CD14-positive monocyte (primary cell): ENCODE results near the gene ANKRD34B. TPM values are rescaled to one million over a fixed set of nuclear protein-coding genes. Genes with fewer than 3 reads are reported as not detected.
A peak's percentile ranks its signal among the peaks of the same experiment; 100 is the strongest.

Experiments used
- DNase-seq, 3 donors: peaks; one replicate each; pipeline ENCODE4 v3.0.0-alpha.2; 2011 to 2022
- H2AFZ ChIP-seq: 2 replicates; pipeline ENCODE4 v1.6.0; 2012; ENCODE audit warnings: mild to moderate bottlenecking, low read depth, low read length, inconsistent platforms; ENCODE audit not compliant: insufficient read depth, poor library complexity, severe bottlenecking
- H3K27ac ChIP-seq, 2 donors: 1 replicate in 1 of 2; 2 replicates in 1 of 2; pipeline ENCODE4 v1.5.1; 2012 to 2013; ENCODE audit warnings: low read length in 2 of 2, control low read depth in 1 of 2, inconsistent platforms in 1 of 2, low read depth in 1 of 2, mild to moderate bottlenecking in 1 of 2
- H3K27me3 ChIP-seq, 2 donors: one replicate each; pipeline versions ENCODE4 v1.6.0 to v1.6.1; 2011 to 2013; ENCODE audit warnings: low read length in 2 of 2; ENCODE audit not compliant: control insufficient read depth in 2 of 2, insufficient read depth in 2 of 2
- H3K36me3 ChIP-seq, 2 donors: replicated peaks in 1 of 2; 1 replicate in 1 of 2; 2 replicates in 1 of 2; pipeline versions ENCODE4 v1.5.1 to v1.6.1; 2012 to 2013; ENCODE audit warnings: low read length in 2 of 2, control low read depth in 1 of 2, inconsistent platforms in 1 of 2, mild to moderate bottlenecking in 1 of 2; ENCODE audit not compliant: insufficient read depth in 2 of 2, control insufficient read depth in 1 of 2
- H3K4me1 ChIP-seq, 2 donors: 1 replicate in 1 of 2; 2 replicates in 1 of 2; pipeline versions ENCODE4 v1.5.1 to v1.6.1; 2012 to 2013; ENCODE audit warnings: low read length in 2 of 2, control low read depth in 1 of 2, inconsistent platforms in 1 of 2, mild to moderate bottlenecking in 1 of 2, moderate library complexity in 1 of 2; ENCODE audit not compliant: insufficient read depth in 2 of 2, control insufficient read depth in 1 of 2
- H3K4me2 ChIP-seq: replicated peaks from 2 replicates; pipeline ENCODE3; 2012; ENCODE audit warnings: low read length, moderate library complexity, mild to moderate bottlenecking; ENCODE audit not compliant: poor library complexity, severe bottlenecking; ENCODE audit errors: extremely low read depth
- H3K4me3 ChIP-seq, 3 experiments: fragments of 200-600 bp in 1 of 3; sonication (generic) in 1 of 3; replicated peaks in 1 of 3; 1 replicate in 2 of 3; 2 replicates in 1 of 3; pipeline ENCODE4 v1.5.1; 2011 to 2013; ENCODE audit warnings: low read length in 3 of 3, mild to moderate bottlenecking in 3 of 3, control low read depth in 2 of 3, low read depth in 2 of 3, inconsistent platforms in 1 of 3, moderate library complexity in 1 of 3
- H3K79me2 ChIP-seq: 2 replicates; pipeline ENCODE4 v1.6.0; 2012; ENCODE audit warnings: mild to moderate bottlenecking, control low read depth, inconsistent platforms, low read length, moderate library complexity; ENCODE audit not compliant: insufficient read depth
- H3K9ac ChIP-seq: 2 replicates; pipeline ENCODE4 v1.6.0; 2017; ENCODE audit warnings: low read length, mild to moderate bottlenecking; ENCODE audit not compliant: insufficient read depth, poor library complexity, severe bottlenecking
- H3K9me3 ChIP-seq, 2 donors: replicated peaks in 1 of 2; 1 replicate in 1 of 2; 2 replicates in 1 of 2; pipeline versions ENCODE4 v1.5.1 to v1.6.1; 2012 to 2013; ENCODE audit warnings: low read length in 2 of 2, control low read depth in 1 of 2; ENCODE audit not compliant: control insufficient read depth in 1 of 2, insufficient read depth in 1 of 2
- H4K20me1 ChIP-seq: 2 replicates; pipeline ENCODE4 v1.6.0; 2012; ENCODE audit warnings: mild to moderate bottlenecking, low read length, control low read depth, moderate library complexity; ENCODE audit not compliant: insufficient read depth
- H3K27ac Mint-ChIP-seq, 7 donors: one replicate each; pipeline ENCODE4 v1.8.0; 2020; ENCODE audit warnings: mild to moderate bottlenecking in 7 of 7, mixed read lengths in 7 of 7, moderate library complexity in 6 of 7, inconsistent platforms in 2 of 7
- H3K27me3 Mint-ChIP-seq, 3 donors: one replicate each; pipeline ENCODE4 v1.8.0; 2021 to 2022; ENCODE audit warnings: low read depth in 3 of 3, mild to moderate bottlenecking in 3 of 3, mixed read lengths in 3 of 3, moderate library complexity in 3 of 3, inconsistent platforms in 1 of 3
- H3K36me3 Mint-ChIP-seq, 2 donors: one replicate each; pipeline ENCODE4 v1.8.0; 2020; ENCODE audit warnings: mixed read lengths in 2 of 2, inconsistent platforms in 1 of 2, mild to moderate bottlenecking in 1 of 2
- H3K4me1 Mint-ChIP-seq: one replicate; pipeline ENCODE4 v1.8.0; 2020; ENCODE audit warnings: mild to moderate bottlenecking, mixed read lengths
- H3K4me3 Mint-ChIP-seq, 2 donors: one replicate each; pipeline ENCODE4 v1.8.0; 2020; ENCODE audit warnings: mild to moderate bottlenecking in 2 of 2, mixed read lengths in 2 of 2, moderate library complexity in 1 of 2
- H3K9me3 Mint-ChIP-seq, 7 donors: one replicate each; pipeline ENCODE4 v1.8.0; 2020 to 2022; ENCODE audit warnings: mixed read lengths in 7 of 7, mild to moderate bottlenecking in 6 of 7, moderate library complexity in 6 of 7, inconsistent platforms in 2 of 7
- CTCF ChIP-seq: fragments of 200-600 bp; IDR thresholded peaks from one replicate; pipeline ENCODE4 v1.8.0; 2022; ENCODE audit warnings: antibody characterized with exemption, mild to moderate bottlenecking
- WGBS: methylation state at CpG from one replicate; pipeline ENCODE4 v1.1.5; 2013; ENCODE audit warnings: missing lambda C conversion rate; ENCODE audit not compliant: insufficient coverage; 5-methylcytosine and 5-hydroxymethylcytosine counted together
- intact Hi-C, 2 donors: fragments of 100-400 bp; cut with micrococcal nuclease; formaldehyde crosslinking; loops; one replicate each; pipeline versions ENCODE4 v1.15.0 to v1.15.1; 2023
- polyA plus RNA-seq, 3 donors: library from polyadenylated mRNA; depleted of rRNA in 1 of 3; unstranded in 2 of 3; stranded (reverse) in 1 of 3; fragments of 300-500 nt in 2 of 3; fragments of >200 nt in 1 of 3; fragmentation: Illumina TruSeq in 2 of 3; gene quantifications; 1 replicate in 2 of 3; 2 replicates in 1 of 3; pipeline ENCODE4 v1.2.3, GENCODE V29; 2012 to 2021

ANKRD34B gene
- polyA plus RNA-seq, 3 donors, result 0.43 to 2.0 (median 1.3) TPM

GRCh38 chr5:80559244-80559643 is 10.8 kb downstream of the ANKRD34B start:
- WGBS, result 100% methylated on average over 1 of the region's 4 CpGs
- peaks cover 0 to 4% of the 10 kb centered on the region in 2 donors for H3K9me3 ChIP-seq
- H3K4me1 ChIP-seq, result no peaks in the 10 kb centered on the region
- Mint-ChIP-seq H3K36me3 (no peaks in the 10 kb centered on the region), H3K27me3 (peaks cover 30 to 53% (median 37%) of the 10 kb centered on the region in 3 donors), H3K4me1 (peaks cover 3% of the 10 kb centered on the region), H3K9me3 (peaks cover 0 to 8% (median 1%) of the 10 kb centered on the region in 7 donors), H3K27ac (no peak overlapping the region), H3K4me3 (peak overlapping the region in 1 of 2 donors; percentile 14)
- H3K79me2 ChIP-seq, result no peaks in the 10 kb centered on the region
- no peak overlapping the region for H3K27ac ChIP-seq
- H2AFZ ChIP-seq, result no peak overlapping the region
- no peak overlapping the region for H3K4me2 ChIP-seq
- H4K20me1 ChIP-seq, result no peaks in the 10 kb centered on the region
- H3K9ac ChIP-seq, result no peak overlapping the region
- DNase-seq, result no peak
- H3K4me3 ChIP-seq, result no peak overlapping the region
- peaks cover 40 to 59% of the 10 kb centered on the region in 2 donors for H3K27me3 ChIP-seq
- intact Hi-C loops, result no loop called here
- H3K36me3 ChIP-seq, result no peaks in the 10 kb centered on the region
- no peak for TF ChIP-seq CTCF

GRCh38 chr5:80555099-80555498 is 15.0 kb downstream of the ANKRD34B start:
- H3K9me3 ChIP-seq, result peaks cover 0 to 8% of the 10 kb centered on the region in 2 donors
- Mint-ChIP-seq H3K27ac (no peak overlapping the region), H3K4me1 (no peaks in the 10 kb centered on the region), H3K27me3 (peaks cover 24 to 41% (median 26%) of the 10 kb centered on the region in 3 donors), H3K36me3 (no peaks in the 10 kb centered on the region), H3K9me3 (peaks cover 3 to 24% (median 14%) of the 10 kb centered on the region in 7 donors), H3K4me3 (no peak overlapping the region)
- H2AFZ ChIP-seq, result no peak overlapping the region
- DNase-seq, result no peak
- WGBS, result no CpG with 5 or more reads among the region's 4 CpGs
- no peak for TF ChIP-seq CTCF
- no peaks in the 10 kb centered on the region for H3K4me1 ChIP-seq
- H3K27ac ChIP-seq, result no peak overlapping the region
- intact Hi-C loops, result no loop called here
- no peak overlapping the region for H3K9ac ChIP-seq
- H3K4me3 ChIP-seq, result no peak overlapping the region
- peaks cover 19 to 27% of the 10 kb centered on the region in 2 donors for H3K27me3 ChIP-seq
- H3K4me2 ChIP-seq, result no peak overlapping the region
- no peaks in the 10 kb centered on the region for H3K36me3 ChIP-seq
- no peaks in the 10 kb centered on the region for H4K20me1 ChIP-seq
- no peaks in the 10 kb centered on the region for H3K79me2 ChIP-seq
